Activated CD8-positive, alpha-beta memory T cell treated with anti-CD3 and anti-CD28 coated beads for 36 hours (primary cell): Measurements from ENCODE around the gene GBP1. TPM values are rescaled to one million over a fixed set of nuclear protein-coding genes. Genes with fewer than 3 reads are reported as not detected.
"Not testable (repeated sequence)": the region's sequence is repeated elsewhere in the genome, so short reads cannot be mapped to it uniquely, and the experiment has no call there.

Experiments used
- CTCF ChIA-PET: fragments of 350-600 bp; sonication (Branson Sonifier 250); formaldehyde crosslinking; loops from one replicate; lab custom pipeline; 2021; ENCODE audit warnings: antibody characterized with exemption; lab: Charles Lee
- POLR2A ChIA-PET: fragments of 350-600 bp; sonication (Branson Sonifier 250); formaldehyde crosslinking; loops from one replicate; lab custom pipeline; 2021; ENCODE audit warnings: antibody characterized with exemption; lab: Charles Lee
- total RNA-seq, 2 experiments: library from RNA; stranded (reverse); gene quantifications; one replicate each; pipeline ENCODE4 v1.2.3, GENCODE V29; 2021

Gene GBP1
- total RNA-seq, 2 experiments from 2014 or later, result 59.6 to 61.6 TPM

DNA sequence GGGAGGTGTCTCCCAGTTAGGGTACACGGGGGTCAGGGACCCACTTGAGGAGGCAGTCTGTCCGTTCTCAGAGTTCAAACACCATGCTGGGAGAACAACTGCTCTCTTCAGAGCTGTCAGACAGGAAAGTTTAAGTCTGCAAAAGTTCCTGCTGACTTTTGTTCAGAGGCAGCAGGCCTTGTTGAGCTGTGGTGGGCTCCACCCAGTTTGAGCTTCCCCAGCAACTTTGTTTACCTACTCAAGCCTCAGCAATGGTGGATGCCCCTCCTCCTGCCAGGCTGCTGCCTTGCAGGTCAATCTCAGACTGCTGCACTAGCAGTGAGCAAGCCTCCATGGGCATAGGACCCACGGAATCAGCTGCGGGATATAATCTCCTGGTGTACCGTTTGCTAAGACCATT is 31.0 kb downstream of the GBP1 start:
- POLR2A ChIA-PET, CTCF ChIA-PET: not testable (repeated sequence)

DNA sequence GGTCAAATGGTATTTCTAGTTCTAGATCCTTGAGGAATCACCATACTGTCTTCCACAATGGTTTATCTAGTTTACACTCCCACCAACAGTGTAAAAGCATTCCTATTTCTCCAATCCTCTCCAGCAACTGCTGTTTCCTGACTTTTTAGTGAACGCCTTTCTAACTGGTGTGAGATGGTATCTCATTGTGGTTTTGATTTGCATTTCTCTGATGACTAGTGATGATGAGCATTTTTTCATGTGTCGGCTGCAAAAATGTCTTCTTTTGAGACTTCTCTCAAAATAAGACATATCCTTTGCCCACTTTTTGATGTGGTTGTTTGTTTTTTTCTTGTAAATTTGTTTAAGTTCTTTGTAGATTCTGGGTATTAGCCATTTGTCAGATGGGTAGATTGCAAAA is 36.0 kb downstream of the GBP1 start:
- CTCF ChIA-PET, POLR2A ChIA-PET: not testable (repeated sequence)

DNA sequence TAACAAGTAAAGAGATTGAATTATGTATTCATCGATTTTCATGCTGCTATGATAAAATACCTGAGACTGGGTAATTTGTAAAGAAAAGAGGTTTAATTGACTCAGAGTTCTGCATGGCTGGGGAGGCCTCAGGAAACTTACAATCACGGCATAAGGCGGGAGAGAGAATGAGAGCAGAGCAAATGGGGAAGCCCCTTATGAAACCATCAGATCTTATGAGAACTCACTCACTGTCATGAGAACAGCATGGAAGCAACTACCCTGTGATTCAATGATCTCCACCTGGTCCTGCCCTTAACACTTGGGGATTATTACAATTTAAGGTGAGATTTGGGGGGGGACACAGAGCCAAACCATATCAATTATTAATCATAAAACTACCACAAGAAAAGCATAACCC is 39.1 kb downstream of the GBP1 start:
- ChIA-PET POLR2A (no interaction called here), CTCF (no interaction called here)

DNA sequence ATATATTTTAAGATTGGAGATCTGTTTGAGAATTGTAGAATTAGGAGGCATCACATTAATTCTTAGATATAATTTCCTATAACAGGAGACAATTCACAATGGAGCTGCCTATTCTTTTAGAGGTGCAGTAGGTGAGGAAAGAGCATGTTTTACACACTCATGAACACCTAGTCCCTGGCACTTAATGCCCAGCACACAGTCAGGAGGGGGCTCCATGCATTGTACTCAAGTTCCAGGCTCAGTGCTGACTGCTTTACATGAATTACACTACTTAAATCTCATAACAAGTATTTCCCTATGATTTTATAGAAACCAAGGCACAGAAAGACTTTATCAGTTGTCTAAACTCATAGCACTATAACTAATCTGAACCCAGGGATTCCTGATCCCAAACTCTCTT is 42.0 kb downstream of the GBP1 start:
- POLR2A ChIA-PET, result interaction anchor here (1.0 kb wide), 2 partner anchors 18 to 23 kb away, joined by 3 to 4 read pairs; no protein-coding TSS in a partner anchor
- CTCF ChIA-PET, result interaction anchor here (0.7 to 1.5 kb wide), 4 partner anchors 24 to 422 kb away, joined by 3 to 7 read pairs (median 4); no protein-coding TSS in a partner anchor

DNA sequence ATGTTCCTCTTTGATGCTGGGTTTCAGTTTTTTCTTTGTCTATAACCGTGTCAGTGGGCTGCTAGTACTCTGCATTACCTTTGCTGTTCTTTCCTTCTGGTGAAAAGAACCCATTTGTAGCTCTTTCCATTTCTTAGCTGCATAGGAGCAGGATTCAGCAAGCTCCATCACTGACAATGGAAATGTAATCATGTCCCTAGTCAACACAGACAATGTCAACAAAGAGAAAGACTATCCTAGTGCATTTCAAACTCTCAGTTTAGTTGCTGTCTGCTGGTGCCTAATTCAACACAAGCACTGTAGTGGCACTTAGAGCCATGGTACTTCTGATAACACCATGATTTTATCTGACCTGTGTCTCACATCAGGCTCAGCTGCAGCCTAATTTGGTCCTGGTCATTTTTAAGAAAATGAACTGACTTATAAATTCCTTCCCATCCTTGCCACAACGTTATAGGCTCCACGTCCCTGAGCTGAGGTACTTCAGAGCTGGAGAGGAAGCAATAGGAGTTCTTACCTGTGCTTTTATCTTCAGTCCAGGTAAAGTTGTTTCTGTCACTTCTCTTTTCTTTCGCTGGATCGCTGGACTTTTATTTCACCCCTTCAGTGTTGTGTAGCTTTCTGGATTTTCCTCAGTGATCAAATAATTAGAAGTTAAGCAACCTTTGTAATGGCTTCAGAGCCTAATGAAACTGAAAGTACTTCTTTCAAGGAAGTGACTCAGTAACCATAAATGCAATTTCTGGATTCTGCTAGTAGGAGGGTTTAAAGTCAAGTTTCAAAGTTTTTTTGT is 42.6 kb downstream of the GBP1 start, which contains the start of gene GBP3:
TSS of gene GBP3 (minus strand) at position 700 of the 793 bp plus-strand sequence. CDS start 2,145 bp downstream, outside the sequence.
- POLR2A ChIA-PET, result interaction anchor here (0.5 to 1.0 kb wide), 5 partner anchors 19 to 687 kb away, joined by 3 to 4 read pairs (median 4); no protein-coding TSS in a partner anchor
- CTCF ChIA-PET, result interaction anchor here (0.6 to 1.6 kb wide), 7 partner anchors 20 to 242 kb away, joined by 3 to 7 read pairs (median 5); no protein-coding TSS in a partner anchor

DNA sequence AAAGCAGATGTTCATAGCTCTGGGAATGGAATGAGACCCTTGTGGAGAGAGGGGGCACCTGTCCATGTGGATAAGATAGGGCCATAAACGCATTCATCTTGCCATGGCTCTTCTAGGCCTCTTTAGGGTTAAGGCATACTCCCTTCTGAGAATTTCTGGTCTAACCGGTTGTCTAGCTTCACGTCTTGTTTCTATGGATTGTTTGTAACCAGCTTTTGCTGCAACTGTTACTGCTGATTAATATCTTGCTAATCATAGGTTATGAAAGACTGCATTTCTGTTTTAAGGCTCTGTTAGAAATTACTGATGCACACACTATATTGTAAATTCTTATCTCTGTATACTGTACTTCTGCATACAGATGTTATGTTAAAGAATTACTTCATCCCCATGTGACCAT is 46.7 kb downstream of the GBP1 start:
- CTCF ChIA-PET, POLR2A ChIA-PET: not testable (repeated sequence)

DNA sequence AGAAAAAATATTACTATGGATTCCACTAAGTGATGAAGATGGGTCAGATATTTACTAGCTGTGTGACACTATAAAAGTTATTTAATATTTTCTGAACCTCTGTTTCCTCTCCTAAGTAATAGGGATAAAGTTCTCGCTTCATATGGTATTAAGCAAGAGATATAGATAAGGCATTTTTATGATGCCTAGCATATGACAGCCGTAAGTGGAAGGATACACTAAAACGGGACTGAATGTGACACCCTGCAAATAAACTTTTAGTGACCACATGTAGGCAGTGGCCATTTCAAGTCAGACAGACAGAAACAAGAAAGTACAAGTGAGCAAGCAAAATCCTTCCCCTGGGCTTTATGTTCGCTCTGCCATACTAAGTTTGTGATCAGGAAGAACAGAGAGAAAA is 56.5 kb downstream of the GBP1 start:
- ChIA-PET POLR2A (no interaction called here), CTCF (interaction anchor here (1.3 kb wide), 1 partner anchor 9 kb away, joined by 3 read pairs; no protein-coding TSS in a partner anchor)

DNA sequence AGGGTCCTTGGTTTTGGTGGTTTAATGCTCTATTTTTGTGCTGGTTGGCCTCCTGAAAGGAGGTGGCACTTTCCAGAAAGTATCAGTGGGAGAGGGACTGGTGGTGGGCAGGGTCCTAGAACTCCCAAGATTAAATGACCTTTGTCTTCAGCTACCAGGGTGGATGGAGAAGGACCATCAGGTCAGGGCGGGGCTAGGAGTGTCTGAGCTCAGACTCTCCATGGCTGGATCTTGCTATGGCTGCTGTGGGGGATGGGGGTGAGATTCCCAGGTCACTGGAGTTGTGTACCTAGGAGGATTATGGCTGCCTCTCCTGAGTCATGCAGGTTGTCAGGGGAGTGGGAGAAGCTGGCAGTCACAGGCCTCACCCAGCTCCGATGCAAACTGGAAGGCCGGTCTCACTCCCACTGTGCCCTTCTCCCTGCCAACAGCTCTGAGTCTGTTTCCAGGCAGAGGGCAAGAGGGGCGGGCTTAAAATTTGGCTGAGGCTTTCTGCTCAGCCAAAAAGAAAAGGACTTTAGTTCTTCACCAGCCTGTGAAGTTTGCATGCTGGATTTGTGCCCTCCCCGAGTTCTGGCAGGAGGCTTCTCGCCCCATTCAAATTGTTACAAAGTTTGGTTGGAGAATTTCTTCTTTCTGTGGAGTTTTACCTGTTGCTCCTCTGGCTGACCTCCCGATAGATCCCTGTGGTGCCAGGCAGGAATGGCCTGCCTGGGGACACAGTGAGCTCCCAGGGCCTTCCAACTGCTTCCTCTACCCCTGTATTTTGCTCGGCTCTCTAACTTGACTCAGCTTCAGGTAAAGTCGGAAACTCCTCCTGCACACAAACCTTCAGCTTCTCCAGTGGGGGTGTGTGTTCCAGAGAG is 59.5 kb downstream of the GBP1 start:
- ChIA-PET CTCF (interaction anchor here (0.8 to 1.6 kb wide), 2 partner anchors 16 to 22 kb away, joined by 3 read pairs; no protein-coding TSS in a partner anchor), POLR2A (no interaction called here)

Other genes starting within 250 kb of the GBP1 start
- gene GTF2B, start 173.6 kb downstream of the GBP1 start, total RNA-seq, result 10 to 100 TPM; 37.8 to 39.9 TPM
- 10 to 100 TPM; 63.1 to 64.6 TPM for gene KYAT3, start 72.6 kb downstream of the GBP1 start, total RNA-seq
- gene RBMXL1, start 72.6 kb downstream of the GBP1 start, total RNA-seq, result 10 to 100 TPM; 30.7 to 31.5 TPM
- gene GBP3, start 42.3 kb downstream of the GBP1 start, total RNA-seq, result 1 to 10 TPM; 9.4 to 9.8 TPM
- 100 to 1,000 TPM; 194 to 197 TPM for gene GBP2, start 60.9 kb upstream of the GBP1 start, total RNA-seq
- under 1 TPM in 1 of 2 experiments, not detected in 1; 0.08 TPM for gene GBP7, start 110.8 kb upstream of the GBP1 start, total RNA-seq
- gene GBP4, start 133.7 kb upstream of the GBP1 start, total RNA-seq, result 10 to 100 TPM; 24.4 to 31.4 TPM
- 10 to 100 TPM; 97.0 to 99.1 TPM for gene GBP5, start 207.7 kb upstream of the GBP1 start, total RNA-seq